Left kidney (tissue), 8 donors: ENCODE data around the gene MCHR1. TPM values are rescaled to one million over a fixed set of nuclear protein-coding genes. Genes with fewer than 3 reads are reported as not detected.
A peak's percentile ranks its signal among the peaks of the same experiment; 100 is the strongest.

Experiments
- DNase-seq: peaks from one replicate; pipeline ENCODE4 v3.0.0-alpha.2; 2013
- long read RNA-seq, 8 donors: transcript quantifications; one replicate each; lab custom pipeline, GENCODE V29; 2026
- polyA plus RNA-seq: library from polyadenylated mRNA; unstranded; fragments of 120-200 nt; gene quantifications from one replicate; pipeline ENCODE4 v1.2.1, GENCODE V29; 2013; ENCODE audit not compliant: insufficient read length

The MCHR1 gene, protein sequence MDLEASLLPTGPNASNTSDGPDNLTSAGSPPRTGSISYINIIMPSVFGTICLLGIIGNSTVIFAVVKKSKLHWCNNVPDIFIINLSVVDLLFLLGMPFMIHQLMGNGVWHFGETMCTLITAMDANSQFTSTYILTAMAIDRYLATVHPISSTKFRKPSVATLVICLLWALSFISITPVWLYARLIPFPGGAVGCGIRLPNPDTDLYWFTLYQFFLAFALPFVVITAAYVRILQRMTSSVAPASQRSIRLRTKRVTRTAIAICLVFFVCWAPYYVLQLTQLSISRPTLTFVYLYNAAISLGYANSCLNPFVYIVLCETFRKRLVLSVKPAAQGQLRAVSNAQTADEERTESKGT
- 0.20 TPM for polyA plus RNA-seq
- long read RNA-seq, donor 1, result 0 reads
- long read RNA-seq, donor 2, result 0 reads
- long read RNA-seq, donor 3, partial matches to known transcripts, result 0 of 1 reads
- long read RNA-seq, donor 3, other reads (novel, unspliced or antisense), result 0 of 1 reads
- long read RNA-seq, donor 4, result 0 reads
- long read RNA-seq, donor 5, result 0 reads
- long read RNA-seq, donor 6, result 0 reads
- long read RNA-seq, donor 7, result 0 reads
- long read RNA-seq, donor 8, result 0 reads

GRCh38 chr22:40679249-40679963 is at the start of gene MCHR1:
TSS of gene MCHR1 (plus strand) at chr22:40679484. CDS start at chr22:40679653, 169 bp downstream.
- DNase-seq, result no peak

GRCh38 chr22:40631925-40632324 is 47.4 kb upstream of the MCHR1 start:
- DNase-seq, result no peak

DNA sequence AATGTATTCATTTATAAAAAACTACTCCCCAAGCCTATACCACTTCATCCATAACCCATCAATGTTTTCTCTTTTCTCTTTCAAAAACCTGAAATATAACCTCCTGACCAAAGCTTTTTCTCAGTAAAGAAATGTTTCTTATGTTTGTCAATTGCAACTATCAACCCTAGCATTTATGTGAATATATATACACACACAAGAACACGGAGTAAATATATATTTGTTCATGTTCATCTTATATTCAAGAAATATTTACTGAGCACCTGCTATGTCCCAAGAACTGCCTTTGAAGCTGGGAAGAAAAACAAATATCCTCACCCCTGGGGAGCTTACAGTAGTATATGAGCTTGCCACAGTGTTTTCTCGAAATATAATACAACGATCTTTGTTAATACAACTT is 46.2 kb upstream of the MCHR1 start:
- DNase-seq, result no peak

- DNase-seq, result no peak
Observed at GRCh38 chr22:40634119-40634903, 45.0 kb upstream of the MCHR1 start.

DNA sequence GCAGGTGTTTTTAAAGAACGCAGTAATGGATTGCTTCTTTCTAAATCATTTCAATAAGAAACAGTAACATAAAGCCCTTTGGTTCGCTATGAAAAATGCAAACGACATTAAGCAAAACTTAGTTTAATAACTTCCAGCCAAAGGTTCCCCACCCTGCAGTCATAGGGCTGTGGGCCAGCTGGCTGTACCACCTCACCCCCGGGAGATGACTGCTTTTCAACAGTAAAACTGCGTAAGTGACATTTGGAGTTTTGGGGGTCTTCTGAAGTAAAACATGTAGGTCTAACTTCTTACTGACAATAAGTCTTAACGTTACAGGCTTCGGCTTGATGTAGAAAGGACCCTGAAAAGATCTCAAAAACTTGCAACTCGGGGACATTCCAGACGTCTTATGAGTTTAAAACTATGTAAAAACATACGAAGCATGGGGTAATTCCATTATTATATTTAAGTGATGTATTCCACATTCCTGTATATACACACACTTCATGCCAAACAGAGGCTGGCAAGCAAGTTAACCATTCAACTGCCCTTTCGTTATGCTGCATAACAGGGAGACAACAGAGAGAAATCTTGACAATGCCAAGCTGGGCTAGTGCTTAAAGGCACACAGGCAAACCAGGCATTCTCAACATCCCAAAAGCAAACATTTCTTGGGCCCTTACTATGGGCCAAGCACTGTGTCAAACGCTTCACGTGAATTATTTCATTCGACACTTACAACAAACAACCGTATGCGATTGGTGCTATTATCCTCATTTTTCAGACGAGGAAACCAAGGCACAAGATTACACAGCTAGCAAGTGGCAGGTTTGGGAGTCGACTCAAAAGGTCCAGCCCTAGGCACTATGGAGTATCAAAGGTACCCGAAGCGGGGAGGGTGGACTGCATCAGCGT is 44.0 kb upstream of the MCHR1 start:
- DNase-seq, result no peak

DNA sequence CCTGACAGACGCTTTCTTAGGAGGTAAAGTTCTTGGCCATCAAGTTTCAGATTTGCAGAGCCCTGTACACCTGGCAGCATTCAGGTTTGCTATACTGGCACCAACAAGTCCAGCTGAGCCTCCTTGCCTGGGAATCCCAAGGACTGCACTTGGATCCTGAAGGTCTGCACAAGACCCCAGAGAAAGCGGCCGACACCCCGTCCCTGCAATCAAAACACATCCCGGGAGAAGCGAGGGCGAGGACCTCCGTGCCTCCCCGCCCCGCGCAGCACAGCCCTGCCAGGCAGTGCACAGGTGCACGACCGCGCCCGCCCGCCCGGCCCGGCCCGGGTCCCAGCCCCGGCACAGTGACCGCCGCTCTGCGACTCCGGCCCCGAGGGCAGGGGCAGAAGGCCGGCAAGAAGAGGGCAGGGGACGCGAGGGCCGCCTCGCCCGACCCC is 43.3 kb upstream of the MCHR1 start:
- no peak for DNase-seq

- DNase-seq, result peak; percentile 100
Observed at GRCh38 chr22:40636380-40637182, 42.7 kb upstream of the MCHR1 start, which contains the start of gene MRTFA. TSS of gene MRTFA (minus strand) at chr22:40636719.

GRCh38 chr22:40637183-40638150 is 41.8 kb upstream of the MCHR1 start:
- no peak for DNase-seq

GRCh38 chr22:40638261-40638660 is 41.0 kb upstream of the MCHR1 start:
- DNase-seq, result no peak

DNA sequence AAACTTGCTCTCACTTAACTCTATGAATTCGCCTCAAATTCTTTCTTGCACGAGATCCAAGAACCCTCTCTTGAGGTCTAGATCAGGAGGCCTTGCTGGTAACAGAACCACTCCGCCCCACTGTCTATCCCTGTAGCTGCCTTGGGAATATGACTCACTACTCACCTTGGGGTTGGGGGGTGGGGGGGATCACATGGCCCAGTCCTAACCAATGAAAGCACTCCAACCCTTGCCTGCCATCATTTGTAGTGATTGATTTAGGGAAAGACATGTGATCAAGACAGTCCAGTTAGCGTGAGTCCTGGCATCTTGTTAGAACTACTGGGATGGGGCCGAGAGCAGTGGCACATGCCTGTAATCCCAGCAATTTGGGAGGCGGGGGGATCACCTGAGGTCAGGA is 38.0 kb upstream of the MCHR1 start:
- no peak for DNase-seq

GRCh38 chr22:40642316-40642715 is 37.0 kb upstream of the MCHR1 start:
- DNase-seq, result no peak

DNA sequence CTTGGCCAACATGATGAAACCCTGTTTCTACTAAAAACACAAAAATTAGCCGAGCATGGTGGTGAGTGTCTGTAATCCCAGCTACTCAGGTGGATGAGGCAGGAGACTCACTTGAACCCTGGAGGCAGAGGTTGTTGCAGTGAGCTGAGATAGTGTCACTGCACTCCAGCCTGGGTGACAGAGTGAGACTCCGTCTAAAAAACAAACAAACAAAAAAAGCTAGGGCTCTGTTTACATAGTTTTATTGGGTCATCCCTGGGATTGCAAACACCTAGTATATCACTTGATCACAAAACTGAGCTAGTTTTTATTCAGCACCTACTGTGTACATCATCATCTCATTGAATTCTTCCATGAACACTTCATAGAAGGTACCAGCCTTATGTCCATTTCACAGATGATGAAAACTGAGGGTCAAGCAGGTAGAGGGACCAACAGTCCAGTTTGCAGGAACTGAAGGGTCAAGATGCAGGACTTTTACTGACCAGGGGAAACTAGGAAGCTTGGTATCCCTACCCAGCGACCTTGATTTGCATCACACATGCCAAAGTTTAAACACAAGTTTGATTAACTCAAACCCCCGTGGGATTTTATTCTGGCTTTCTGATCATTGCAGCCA is 33.6 kb upstream of the MCHR1 start:
- DNase-seq, result no peak

DNA sequence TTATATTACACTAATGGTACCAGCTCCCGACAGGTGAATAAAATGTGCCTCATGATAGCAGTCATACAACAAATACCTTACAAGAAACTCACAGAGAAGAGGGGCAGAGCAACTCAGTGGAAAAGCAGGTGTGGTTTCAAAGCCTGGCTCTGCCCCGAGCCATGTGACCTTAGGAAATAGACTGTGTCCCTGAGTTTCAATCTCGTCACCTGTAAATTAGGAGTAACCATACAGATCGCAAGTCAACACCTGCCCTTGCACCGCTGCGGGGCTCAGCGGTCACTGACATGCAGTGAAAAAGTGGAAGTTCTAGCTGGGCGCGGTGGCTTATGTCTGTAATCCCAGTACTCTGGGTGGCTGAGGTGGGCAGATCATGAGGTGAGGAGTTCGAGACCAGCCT is 30.9 kb upstream of the MCHR1 start:
- DNase-seq, result no peak

DNA sequence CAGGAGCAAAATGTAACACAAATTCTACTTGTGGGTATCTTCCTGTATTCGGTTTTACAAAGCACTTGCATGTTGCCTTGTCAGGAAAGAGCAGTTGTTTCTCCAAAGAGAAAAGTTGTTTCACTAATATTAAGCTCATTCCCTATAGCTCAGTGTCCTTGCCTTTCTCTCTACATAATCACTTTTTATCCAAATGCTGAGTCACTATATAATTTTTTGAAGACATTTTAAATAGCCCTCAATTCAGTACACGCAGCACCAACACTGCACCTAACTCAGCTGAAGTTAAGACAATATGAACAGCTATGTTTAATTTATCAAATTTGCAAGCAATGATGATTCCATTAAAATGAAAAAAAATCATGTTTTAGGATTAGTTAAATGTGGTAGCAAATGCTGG is 28.2 kb upstream of the MCHR1 start:
- DNase-seq, result no peak

- peak; percentile 66 for DNase-seq
Observed at GRCh38 chr22:40651563-40652501, 27.5 kb upstream of the MCHR1 start.

GRCh38 chr22:40653361-40653760 is 25.9 kb upstream of the MCHR1 start:
- DNase-seq, result no peak

DNA sequence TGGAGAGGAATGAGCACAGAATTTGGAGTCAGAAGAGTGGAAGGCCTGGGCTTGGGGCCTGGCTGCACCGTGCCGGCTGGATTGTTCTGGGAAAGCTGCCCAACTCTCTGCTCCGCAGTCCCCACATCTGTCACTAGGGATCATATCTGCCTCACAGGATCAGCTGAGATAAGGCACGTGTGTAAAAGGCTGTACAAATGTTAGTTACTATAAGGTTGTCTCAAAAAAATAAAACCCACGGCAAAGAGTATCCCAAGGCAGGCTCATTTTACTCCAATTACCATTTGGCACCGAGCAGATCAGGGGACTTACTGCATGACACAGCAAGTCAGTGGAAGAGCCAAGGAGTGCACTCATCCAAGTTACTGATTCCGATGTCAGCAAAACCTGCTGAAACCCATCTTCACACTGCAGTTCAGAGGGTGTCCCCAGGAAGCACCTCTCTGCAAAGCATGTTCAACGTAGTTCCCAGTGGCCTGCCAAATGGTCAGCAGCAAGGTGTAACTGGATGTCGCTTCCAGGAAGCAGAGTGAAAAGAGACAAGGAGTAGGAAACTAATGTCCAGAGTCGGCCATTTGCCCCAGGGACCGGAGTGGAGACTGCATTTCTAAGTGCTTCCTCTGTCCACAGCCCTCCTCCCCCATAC is 24.6 kb upstream of the MCHR1 start:
- DNase-seq, result no peak
